ENCODE data around the gene RCCD1.

Gene RCCD1

DNA sequence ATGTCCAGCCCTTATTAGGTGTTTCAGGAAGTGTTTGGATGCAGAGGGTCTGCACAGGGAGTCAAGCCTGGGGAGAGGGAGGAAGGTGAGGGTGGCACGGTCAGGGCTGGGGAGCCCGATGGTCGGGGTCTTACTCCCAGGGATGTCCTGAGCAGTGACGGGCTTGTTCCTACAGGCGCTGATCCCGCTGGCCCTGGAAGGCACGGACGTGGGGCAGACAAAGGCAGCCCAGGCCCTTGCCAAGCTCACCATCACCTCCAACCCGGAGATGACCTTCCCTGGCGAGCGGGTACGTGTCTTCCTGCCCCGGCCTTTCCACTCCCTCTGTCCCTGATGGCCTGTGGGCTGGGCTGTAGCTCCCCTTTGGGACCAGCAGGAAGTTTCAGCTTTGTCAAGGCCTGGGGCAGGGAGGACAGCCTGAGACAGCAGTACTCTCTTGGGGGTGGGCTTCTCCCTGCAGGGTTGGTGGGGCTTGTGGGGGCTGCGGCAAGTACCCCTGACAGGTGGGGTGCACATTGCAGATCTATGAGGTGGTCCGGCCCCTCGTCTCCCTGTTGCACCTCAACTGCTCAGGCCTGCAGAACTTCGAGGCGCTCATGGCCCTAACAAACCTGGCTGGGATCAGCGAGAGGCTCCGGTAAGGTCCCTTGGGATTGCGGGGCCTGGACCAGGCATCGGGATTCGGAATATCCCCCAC lies 4.6 kb upstream of the RCCD1 start:
- Histone ChIP-seq H3K36me3 (ENCODE audit: control insufficient read depth, insufficient read depth, low read length) (peaks cover 42% of the 10 kb centered on the region), H3K4me3 (replicated peaks; ENCODE audit: low read depth, low read length) (no peak overlapping the region), H3K27me3 (replicated peaks; ENCODE audit: control insufficient read depth, insufficient read depth, low read length) (no peaks in the 10 kb centered on the region)
- DNase-seq (ENCODE audit: extremely low read depth, insufficient read length): no peak
- TF ChIP-seq CTCF (IDR thresholded peaks at IDR 0.05; ENCODE audit: insufficient read depth, low read length, poor library complexity, severe bottlenecking): no peak

DNA sequence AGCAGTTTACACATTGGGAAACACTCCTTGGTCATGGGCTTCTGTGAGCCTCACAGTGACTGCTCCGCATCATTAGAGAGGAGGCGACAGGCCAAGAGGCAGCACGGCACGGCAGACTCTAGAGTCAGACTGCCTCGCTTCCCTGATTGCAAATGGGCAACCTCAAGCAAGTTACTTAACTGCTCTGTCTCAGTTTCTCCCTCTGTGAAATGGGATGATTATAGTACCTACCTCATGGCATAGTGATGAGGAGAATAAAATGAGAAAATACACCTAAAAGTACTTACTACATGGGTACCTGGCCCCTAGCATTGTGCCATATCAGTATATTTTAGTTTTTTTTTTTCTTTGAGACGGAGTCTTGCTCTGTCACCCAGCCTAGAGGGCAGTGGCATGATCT lies 4.0 kb upstream of the RCCD1 start:
- Histone ChIP-seq H3K36me3 (ENCODE audit: control insufficient read depth, insufficient read depth, low read length) (peaks cover 41% of the 10 kb centered on the region), H3K27me3 (replicated peaks; ENCODE audit: control insufficient read depth, insufficient read depth, low read length) (no peaks in the 10 kb centered on the region), H3K4me3 (replicated peaks; ENCODE audit: low read depth, low read length) (no peak overlapping the region)
- no peak for DNase-seq (ENCODE audit: extremely low read depth, insufficient read length)
- TF ChIP-seq CTCF (IDR thresholded peaks at IDR 0.05; ENCODE audit: insufficient read depth, low read length, poor library complexity, severe bottlenecking): no peak

- H3K36me3 ChIP-seq (ENCODE audit: control insufficient read depth, insufficient read depth, low read length): peaks cover 33% of the 10 kb centered on the region
- no peaks in the 10 kb centered on the region for H3K27me3 ChIP-seq (replicated peaks; ENCODE audit: control insufficient read depth, insufficient read depth, low read length)
- DNase-seq (ENCODE audit: extremely low read depth, insufficient read length): no peak
- no peak for TF ChIP-seq CTCF (IDR thresholded peaks at IDR 0.05; ENCODE audit: insufficient read depth, low read length, poor library complexity, severe bottlenecking)
- no peak overlapping the region for H3K4me3 ChIP-seq (replicated peaks; ENCODE audit: low read depth, low read length)
Observed at GRCh38 chr15:90952901-90953677, 1.6 kb upstream of the RCCD1 start.

DNA sequence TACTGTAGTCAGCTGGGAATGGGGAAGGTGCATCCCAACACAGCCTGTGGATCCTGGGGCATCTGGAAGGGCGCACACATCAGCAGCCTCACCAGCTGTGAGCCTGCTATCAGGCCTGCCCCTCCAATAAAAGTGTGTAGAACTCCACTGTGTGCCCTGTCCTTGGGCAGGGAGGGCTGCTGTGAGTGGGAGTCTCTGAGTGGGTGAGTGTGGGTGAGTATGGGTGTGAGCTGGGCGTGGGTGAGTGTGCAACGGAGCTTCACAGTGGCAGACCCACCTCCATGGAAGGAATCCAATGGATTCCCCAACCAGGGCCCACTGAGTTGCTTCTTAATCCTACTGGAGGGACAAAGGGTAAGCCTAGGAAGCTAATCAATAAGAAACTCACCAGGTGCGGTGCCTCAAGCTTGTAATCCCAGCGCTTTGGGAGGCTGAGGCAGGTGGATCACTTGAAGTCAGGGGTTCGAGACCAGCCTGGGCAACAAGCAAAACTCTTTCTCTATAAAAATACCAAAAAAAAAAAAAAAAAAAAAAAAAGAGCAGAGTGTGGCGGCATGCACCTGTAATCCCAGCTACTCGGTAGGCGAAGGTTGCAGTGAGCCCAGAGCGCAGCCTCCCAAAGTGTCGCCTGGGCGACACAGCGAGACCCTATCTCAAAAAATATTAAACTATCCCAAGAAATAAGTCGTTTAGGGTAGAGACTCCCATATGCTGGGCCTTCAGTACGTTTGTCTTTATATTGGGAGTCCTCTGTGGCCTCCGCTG lies 555 bp upstream of the RCCD1 start:
- Histone ChIP-seq H3K36me3 (ENCODE audit: control insufficient read depth, insufficient read depth, low read length) (peaks cover 28% of the 10 kb centered on the region), H3K27me3 (replicated peaks; ENCODE audit: control insufficient read depth, insufficient read depth, low read length) (no peaks in the 10 kb centered on the region), H3K4me3 (replicated peaks; ENCODE audit: low read depth, low read length) (no peak overlapping the region)
- DNase-seq (ENCODE audit: extremely low read depth, insufficient read length): no peak
- TF ChIP-seq CTCF (IDR thresholded peaks at IDR 0.05; ENCODE audit: insufficient read depth, low read length, poor library complexity, severe bottlenecking): no peak

- H3K27me3 ChIP-seq (replicated peaks; ENCODE audit: control insufficient read depth, insufficient read depth, low read length): no peaks in the 10 kb centered on the region
- no peak for TF ChIP-seq CTCF (IDR thresholded peaks at IDR 0.05; ENCODE audit: insufficient read depth, low read length, poor library complexity, severe bottlenecking)
- DNase-seq (ENCODE audit: extremely low read depth, insufficient read length): no peak
- H3K4me3 ChIP-seq (replicated peaks; ENCODE audit: low read depth, low read length): peak overlapping the region; percentile 75
- peaks cover 27% of the 10 kb centered on the region for H3K36me3 ChIP-seq (ENCODE audit: control insufficient read depth, insufficient read depth, low read length)
Observed at GRCh38 chr15:90955624-90956273, 1.1 kb downstream of the RCCD1 start.

Measured in GM06990 (cell line).